ENCODE results near the gene RAI14.
"Not testable (repeated sequence)": the region's sequence is repeated elsewhere in the genome, so short reads cannot be mapped to it uniquely, and the experiment has no call there.

The RAI14 gene

GRCh38 chr5:34736445-34737115 is 80.5 kb downstream of the RAI14 start:
- no peak for DNase-seq

DNA sequence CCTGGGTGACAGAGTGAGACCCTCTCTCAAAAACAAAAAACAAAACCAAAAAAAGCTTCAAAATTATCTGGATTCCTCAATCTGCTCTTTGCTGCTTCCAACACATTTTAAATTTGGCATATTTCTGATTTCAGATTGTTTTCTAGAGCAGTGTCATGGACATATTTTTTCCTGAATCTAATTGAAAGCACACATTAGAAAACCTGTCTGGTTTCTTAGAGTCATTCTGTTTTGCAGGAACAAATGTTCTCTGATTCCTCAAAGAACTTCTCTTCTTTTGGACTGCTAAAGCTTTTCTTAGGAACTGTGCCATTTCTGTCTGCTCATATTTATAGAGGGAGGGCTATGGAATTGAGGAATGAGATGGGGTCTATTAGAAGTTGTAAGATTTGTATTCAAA is 81.6 kb downstream of the RAI14 start:
- DNase-seq: no peak

DNA sequence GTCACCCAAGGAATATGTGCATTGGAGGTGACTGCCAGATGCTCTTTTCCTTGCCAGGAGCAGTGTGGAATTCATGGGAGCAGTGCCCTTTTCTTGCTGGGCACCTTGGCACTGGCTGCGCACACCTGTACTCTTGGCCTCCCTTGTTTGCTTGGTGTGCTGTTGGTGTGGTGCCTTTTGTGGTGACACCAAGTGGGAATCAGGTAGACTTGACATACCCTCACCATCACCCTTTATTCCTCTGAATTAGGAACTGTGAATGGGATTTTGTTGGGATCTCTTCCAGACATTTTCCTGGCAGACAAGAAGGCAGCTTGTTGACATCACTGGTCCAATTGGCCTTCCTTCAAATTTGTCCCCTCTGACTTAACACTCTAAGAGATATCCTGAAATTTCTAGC is 82.3 kb downstream of the RAI14 start:
- DNase-seq: no peak

- no peak for DNase-seq
Observed at GRCh38 chr5:34740389-34740806, 84.3 kb downstream of the RAI14 start.

DNA sequence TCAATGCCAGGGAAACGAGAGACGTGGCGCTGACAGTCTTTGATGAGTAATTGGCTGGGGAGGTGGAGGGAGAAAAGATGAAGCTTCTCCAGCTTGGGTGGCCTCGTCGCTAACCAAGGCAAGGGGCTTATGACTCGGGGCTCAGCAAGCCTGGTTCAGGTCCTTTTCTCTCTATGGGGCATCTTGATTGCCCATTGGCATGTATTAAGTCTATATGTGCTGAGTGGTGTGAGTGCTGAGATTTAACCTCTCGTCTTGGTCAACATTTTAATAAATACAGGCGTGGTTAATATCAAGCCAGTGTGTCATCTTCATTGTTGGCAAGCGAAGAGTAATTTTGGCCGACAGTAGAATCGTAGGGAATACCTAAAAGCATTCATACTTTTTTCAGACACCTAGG is 85.9 kb downstream of the RAI14 start:
- no peak for DNase-seq

GRCh38 chr5:34743878-34744277 is 87.8 kb downstream of the RAI14 start:
- no peak for DNase-seq

DNA sequence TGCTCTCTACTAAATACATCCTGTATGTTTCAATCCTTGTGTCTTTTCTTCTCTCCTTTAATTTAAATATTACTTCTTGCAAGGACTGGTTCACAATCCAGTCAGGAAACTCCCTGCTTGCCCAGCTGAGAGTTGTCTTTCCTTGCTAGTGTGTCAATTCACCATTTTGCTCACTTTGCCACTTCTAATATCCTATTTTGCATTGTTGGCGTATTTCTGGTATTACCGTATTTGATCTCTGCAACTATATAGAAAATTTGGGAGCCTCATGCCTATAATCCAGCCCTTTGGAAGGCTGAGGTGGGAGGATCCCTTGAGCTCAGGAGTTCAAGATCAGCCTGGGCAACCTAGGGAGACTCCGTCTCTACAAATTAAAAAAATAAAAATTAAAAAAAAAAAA is 92.3 kb downstream of the RAI14 start:
- DNase-seq: no peak

DNA sequence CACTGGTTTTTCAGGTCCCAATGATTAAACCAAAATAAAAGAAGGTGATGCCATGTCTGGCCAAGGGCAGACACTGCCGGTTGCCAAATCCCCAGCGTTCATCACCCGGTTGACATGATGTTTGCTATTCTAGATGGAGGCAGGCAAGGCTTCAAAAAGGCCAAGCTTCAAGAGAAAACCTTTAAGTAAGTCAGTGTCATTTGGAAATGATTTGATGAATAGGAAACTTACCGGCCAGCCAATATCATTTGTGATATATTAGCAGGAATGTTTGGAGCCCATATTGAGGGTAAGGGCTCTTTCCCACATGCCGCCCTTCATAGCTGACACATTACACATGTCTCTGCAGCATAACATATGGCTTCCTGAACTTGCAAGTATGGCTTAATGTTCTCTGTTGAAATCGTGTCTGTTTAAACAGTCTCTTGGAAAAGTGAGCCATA is 93.3 kb downstream of the RAI14 start:
- no peak for DNase-seq

DNA sequence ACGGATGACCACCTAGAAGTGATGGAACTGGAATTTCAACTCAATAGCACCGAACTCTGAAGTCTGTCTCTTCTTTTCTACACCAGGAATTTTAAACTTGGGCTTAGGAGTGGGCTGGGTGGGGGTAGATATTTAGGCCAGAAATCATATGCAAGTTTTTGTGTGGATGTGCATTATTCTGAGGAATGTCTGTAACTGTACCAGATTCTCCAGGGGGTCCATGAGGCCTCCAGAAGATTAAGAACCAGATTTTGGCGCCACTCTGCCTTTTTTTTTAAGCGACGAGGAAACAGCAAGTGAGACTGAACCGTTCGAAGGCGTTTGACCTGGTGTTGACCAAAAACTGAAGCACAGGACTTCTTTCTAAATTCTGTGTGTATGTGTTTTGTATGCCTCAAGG is 94.1 kb downstream of the RAI14 start:
- no peak for DNase-seq

GRCh38 chr5:34751807-34752736 is 95.9 kb downstream of the RAI14 start:
- DNase-seq: no peak

GRCh38 chr5:34753236-34753635 is 97.1 kb downstream of the RAI14 start:
- DNase-seq: not testable (repeated sequence)

DNA sequence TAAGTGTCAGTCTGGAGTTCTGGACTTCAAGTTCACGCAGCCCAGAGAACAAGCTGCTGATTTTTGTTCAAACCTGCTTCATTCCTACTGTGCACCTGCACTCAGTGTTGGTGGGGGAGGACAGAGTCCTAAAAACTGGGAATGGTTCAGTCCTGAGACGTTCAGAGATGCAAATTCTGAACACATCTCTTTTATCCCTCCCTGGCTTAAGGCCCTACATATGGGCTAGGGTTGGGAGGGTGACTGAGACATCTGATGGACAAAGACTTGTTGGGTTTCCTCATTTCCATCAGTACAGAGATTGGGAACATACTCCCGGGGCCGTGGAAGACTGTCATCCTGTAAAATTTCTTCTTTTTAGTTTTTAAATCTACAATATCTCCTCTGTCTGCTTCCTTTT is 99.8 kb downstream of the RAI14 start:
- DNase-seq: no peak

DNA sequence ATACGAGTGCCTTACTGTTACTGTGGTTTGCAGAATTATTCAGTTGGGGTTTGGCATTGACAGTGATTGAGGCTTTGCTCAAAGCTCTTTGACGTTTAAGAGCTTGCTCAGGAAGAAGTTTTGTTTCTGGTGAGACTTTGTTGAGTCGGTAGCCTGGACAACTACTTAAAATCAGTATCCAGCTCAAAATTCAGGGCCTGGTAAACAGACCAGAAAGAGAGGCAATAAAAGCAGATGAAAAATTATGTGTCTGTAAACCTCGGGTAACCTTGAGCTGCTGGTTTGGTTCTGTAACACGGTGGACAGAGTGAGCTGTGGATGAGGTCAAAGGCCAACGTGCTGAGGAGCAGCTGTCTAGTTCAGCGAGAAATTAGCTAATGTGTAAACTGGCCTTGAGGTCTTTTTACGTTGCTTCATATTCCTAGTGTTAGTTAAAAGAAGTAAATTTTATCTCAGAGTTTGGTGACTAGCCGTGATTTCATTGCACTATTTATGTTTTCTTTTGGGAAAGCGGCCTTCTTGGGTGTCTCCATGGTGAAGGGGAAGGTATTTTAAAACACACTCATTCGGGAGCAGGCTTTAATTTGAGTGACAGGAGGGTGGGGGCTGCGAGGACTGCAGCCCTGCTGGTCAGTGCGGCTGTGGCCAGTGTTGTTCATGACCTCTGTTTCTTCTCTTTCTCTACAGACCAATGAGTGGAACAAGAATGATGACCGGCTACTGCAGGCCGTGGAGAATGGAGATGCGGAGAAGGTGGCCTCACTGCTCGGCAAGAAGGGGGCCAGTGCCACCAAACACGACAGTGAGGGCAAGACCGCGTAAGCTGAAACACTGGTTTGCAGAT is 100.9 kb downstream of the RAI14 start:
- DNase-seq: no peak

GRCh38 chr5:34758514-34758913 is 102.4 kb downstream of the RAI14 start:
- DNase-seq: no peak

DNA sequence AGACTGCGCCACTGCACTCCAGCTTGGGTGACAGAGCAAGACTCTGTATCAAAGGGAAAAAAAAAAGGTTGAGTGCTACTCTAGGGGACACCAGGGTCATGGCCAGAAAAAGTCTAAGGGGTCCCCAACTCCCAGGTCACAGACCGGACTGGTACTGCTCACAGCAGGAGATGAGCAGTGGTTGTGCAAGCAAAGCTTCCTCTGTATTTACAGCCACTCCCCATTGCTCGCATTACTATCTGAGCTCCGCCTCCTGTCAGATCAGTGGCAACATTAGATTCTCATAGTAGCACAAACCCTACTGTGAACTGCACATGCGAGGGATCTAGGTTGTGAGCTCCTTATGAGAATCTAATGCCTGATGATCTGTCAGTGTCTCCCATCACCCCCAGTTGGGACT is 103.1 kb downstream of the RAI14 start:
- DNase-seq: not testable (repeated sequence)

- no peak for DNase-seq
Observed at GRCh38 chr5:34765662-34766061, 109.5 kb downstream of the RAI14 start.

DNA sequence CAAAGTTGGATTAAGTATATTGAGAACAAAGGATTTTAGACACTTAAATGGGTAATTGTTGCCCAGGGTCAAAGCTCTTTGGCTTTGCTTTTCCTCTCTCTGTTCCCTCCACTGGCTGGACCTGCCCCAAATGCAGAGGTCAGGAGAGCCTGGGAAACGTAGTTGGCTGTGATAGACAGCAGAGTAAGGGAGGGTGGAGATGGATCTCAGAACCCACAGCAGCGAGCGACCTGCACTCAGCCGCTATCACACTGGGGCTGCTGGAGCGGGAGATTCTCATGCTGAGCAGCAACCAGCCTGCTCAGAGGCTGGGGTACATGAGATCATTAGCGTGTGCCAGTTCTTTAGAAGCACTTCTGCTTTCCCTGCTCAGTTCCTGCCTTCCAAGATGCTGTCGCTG is 111.1 kb downstream of the RAI14 start:
- no peak for DNase-seq

DNA sequence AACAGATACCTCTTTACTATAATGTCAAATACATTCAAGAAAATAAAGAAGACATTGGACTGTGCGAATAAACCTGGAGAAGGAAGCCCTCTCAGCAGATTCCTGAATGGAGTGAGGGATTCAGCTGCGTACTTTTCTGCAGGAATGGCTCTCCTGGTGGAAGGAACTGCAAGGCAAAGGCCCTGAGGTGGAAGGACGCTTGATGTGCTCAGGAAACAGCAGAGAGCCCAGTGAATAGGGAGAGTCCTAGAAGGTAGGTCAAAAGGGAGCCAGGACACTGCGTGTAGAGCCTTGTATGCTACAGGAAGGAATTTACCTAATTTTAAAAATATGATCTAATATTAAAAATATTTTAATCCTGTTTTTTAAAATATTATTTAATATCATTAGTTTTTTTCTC is 114.4 kb downstream of the RAI14 start:
- no peak for DNase-seq

DNA sequence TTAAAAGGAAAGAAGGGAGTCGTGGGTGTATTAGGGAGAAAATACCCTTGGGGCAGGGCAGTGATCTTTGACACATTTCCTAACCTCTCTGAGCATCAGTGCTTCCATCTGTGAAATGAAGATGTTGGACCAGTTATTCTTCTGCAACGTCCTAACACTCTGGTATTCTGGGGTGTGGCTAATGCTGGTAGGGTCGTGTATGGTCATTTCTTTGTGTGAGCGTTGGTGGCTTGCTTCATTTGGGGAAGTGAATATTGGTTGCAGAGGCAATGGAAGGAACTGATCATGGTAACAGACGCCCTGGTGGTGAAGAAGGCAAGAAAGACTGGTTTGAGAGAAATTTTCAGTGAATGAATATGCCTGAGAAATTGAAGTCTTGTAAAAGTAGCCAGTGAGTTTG is 114.9 kb downstream of the RAI14 start:
- no peak for DNase-seq

DNA sequence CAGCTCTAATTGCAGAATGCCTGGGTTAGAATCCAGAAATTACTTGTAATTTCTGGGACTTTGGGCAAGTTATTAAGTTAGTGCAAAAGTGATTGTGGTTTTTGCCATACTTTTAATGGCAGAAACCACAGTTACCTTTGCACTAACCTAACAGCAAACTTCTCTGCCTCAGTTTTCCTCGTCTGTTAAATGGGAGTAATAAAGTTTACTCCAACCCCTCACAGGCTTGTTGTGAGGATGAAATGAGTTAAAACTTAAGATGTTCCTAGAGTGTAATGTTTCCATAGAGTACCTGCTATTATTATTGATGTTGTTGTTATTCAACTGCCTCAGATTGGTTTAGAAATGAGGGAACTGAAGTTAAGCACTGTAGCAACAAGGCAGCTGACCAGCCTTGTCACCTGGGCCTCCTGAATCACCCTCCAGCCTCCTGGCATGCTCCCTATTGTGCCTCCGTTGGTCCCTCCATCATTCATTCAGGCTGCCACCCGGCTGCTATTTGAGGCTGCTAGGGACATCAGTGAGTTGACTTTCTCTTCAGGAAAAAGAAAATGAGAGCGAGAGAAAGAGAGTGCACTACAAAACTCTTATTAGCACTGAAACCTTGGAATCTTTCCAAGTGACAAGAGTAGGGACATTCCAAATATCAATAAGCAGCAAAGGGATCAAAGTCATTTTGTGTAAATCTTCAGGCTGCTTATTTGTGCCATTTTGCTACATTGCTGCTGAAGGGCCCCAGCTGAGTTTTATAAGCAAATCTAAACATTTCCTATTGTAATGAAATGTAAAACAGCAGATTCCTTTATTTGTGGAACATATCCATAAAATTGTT is 116.4 kb downstream of the RAI14 start:
- no peak for DNase-seq

GRCh38 chr5:34774139-34774538 is 118.0 kb downstream of the RAI14 start:
- DNase-seq: no peak

GRCh38 chr5:34774678-34775077 is 118.5 kb downstream of the RAI14 start:
- not testable (repeated sequence) for DNase-seq
